ENCODE data around the gene DRC7. TPM values are rescaled to one million over a fixed set of nuclear protein-coding genes. Genes with fewer than 3 reads are reported as not detected.

DRC7 gene
- total RNA-seq, 1 donor from 2014 or later = 0.04 TPM

DNA sequence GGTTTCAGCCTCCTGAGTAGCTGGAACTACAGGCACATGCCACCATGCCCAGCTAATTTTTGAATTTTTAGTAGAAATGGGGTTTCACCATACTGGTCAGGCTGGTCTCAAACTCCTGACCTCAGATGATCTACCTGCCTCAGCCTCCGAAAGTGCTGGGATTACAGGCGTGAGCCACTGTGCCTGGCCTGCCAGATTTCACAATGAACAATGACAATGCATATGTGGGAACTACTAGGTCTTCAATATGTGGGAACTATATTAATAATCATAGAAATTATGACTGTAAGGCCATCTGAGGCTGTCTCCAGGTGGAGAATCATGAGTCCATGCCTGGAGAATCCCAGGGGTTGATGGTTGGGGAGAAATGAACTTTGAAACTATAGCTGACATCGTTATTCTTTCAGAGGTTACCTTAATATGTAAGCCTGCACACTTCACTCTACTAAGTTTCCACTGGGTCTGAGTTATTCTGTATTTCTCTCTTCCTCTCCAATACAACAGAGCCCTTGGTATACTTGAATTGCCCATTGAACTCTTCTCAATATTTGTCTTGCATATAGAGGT lies 7.2 kb upstream of the DRC7 start:
- no peak overlapping the region for H3K4me3 ChIP-seq (ENCODE audit: low read depth, low read length)
- DNase-seq (ENCODE audit: low read depth) = no peak
- H3K27me3 ChIP-seq (ENCODE audit: control insufficient read depth, insufficient read depth, low read length) = peaks cover 11% of the 10 kb centered on the region
- H3K36me3 ChIP-seq (ENCODE audit: control insufficient read depth, insufficient read depth, low read length) = no peaks in the 10 kb centered on the region
- TF ChIP-seq, protein P1, sequence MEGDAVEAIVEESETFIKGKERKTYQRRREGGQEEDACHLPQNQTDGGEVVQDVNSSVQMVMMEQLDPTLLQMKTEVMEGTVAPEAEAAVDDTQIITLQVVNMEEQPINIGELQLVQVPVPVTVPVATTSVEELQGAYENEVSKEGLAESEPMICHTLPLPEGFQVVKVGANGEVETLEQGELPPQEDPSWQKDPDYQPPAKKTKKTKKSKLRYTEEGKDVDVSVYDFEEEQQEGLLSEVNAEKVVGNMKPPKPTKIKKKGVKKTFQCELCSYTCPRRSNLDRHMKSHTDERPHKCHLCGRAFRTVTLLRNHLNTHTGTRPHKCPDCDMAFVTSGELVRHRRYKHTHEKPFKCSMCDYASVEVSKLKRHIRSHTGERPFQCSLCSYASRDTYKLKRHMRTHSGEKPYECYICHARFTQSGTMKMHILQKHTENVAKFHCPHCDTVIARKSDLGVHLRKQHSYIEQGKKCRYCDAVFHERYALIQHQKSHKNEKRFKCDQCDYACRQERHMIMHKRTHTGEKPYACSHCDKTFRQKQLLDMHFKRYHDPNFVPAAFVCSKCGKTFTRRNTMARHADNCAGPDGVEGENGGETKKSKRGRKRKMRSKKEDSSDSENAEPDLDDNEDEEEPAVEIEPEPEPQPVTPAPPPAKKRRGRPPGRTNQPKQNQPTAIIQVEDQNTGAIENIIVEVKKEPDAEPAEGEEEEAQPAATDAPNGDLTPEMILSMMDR (IDR thresholded peaks at IDR 0.05; ENCODE audit: insufficient read depth, low read length, poor library complexity, severe bottlenecking) = no peak

DNA sequence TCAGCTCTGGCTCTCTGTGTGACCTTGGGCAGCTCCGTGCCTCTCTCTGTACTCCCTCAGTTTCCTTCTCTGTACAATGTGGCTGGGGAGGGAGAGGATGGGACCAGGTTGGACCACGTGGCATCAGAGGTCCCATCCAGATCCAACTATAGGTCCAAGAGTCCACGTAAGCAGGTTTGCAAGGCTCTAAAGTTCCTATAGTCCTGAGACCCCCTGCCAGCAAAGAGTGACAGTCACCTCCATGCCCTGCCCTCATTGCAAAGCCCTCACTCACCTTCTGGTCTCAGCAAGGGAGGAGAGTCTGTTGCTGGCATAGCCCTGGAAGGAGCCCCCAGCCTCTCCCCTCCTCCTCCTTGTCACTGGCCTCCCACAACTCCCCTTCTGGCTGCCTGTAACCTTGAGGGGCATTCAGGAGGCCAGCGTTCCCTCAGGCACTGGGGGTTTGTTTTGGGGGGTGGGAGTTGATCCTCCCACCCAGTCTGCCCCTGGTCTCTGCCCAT lies 6.1 kb upstream of the DRC7 start:
- DNase-seq (ENCODE audit: low read depth) = no peak
- Histone ChIP-seq H3K27me3 (ENCODE audit: control insufficient read depth, insufficient read depth, low read length) (peaks cover 11% of the 10 kb centered on the region), H3K36me3 (ENCODE audit: control insufficient read depth, insufficient read depth, low read length) (no peaks in the 10 kb centered on the region), H3K4me3 (ENCODE audit: low read depth, low read length) (no peak overlapping the region)
- TF ChIP-seq, protein P1 (IDR thresholded peaks at IDR 0.05; ENCODE audit: insufficient read depth, low read length, poor library complexity, severe bottlenecking) = no peak

DNA sequence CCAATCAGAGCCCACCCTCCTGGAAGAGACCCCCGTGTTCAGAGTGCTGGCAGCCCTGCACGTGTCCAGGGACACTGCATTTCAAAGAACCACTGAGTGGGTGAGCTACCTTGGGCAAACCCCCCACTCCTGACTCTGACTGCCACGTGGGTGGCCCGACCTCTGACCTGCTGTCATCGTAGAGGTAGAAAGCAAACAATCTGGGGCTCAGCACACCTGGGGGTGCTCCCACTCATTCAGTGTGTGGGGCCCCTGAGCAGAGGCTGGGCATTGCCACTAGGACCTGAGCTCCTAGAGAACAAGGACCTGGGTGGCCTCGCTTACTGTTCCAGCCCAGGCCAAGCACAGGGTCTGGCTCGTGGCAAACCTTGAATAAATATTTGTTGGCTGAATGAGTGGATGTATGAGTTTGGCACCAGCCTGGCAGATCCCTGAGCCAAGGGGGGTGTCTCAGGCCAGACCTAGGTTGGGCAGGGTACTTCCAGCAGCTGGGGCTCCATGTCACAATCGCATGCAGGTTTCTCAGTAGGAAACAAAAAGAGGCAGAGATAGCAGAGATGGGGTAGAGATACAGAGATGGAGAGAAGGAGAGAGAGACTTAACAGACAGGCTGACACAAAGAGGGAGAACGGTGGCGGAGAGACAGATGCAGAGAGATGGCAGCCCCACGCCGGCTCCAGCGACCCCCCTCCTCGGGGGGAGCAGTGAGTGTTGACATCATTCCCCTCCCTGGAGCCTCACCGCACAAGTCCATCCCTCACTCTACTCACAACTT lies 5.4 kb upstream of the DRC7 start:
- DNase-seq (ENCODE audit: low read depth) = no peak
- no peak overlapping the region for H3K4me3 ChIP-seq (ENCODE audit: low read depth, low read length)
- TF ChIP-seq, protein P1 (IDR thresholded peaks at IDR 0.05; ENCODE audit: insufficient read depth, low read length, poor library complexity, severe bottlenecking) = no peak
- peaks cover 11% of the 10 kb centered on the region for H3K27me3 ChIP-seq (ENCODE audit: control insufficient read depth, insufficient read depth, low read length)
- H3K36me3 ChIP-seq (ENCODE audit: control insufficient read depth, insufficient read depth, low read length) = no peaks in the 10 kb centered on the region

DNA sequence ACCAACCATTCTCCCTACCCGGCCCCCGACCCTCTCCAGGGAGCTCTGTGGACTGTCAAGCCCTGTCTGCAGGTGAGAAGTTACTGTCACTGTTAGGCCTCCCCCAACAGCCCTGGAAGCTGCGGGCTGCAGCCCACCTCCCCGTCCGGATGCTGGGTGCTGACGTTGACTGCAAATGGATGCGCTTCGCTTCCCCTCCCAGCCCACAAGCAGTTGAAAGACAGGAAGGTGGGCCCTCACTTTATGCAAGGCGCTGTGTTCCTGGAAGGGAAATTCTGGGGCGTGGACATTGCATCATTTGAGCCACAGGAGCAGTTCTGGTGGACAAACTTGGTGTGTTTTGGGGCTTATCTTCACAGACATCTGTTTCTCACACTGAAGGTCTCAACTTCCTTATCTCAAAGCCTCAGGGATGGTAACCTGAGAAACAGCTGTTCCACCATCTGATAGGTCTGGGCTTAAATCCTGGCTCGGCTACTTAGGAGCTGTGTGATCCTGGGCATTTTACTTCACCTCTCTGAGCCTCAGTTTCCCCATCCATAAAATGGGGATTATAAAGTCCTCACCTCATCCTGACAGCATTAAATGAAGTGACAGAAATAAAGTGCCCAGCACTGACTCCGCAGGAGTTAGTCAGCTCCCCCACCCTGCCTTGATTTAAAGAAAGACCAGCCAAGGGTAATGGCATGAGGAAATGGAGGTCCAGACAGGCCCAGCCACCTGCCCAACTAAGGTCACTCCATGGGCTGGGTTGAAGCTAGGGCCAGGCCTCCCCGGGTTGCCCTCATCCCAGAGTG lies 4.6 kb upstream of the DRC7 start:
- H3K36me3 ChIP-seq (ENCODE audit: control insufficient read depth, insufficient read depth, low read length) = no peaks in the 10 kb centered on the region
- peaks cover 11% of the 10 kb centered on the region for H3K27me3 ChIP-seq (ENCODE audit: control insufficient read depth, insufficient read depth, low read length)
- DNase-seq (ENCODE audit: low read depth) = peak; percentile 19
- H3K4me3 ChIP-seq (ENCODE audit: low read depth, low read length) = no peak overlapping the region
- TF ChIP-seq, protein P1 (IDR thresholded peaks at IDR 0.05; ENCODE audit: insufficient read depth, low read length, poor library complexity, severe bottlenecking) = no peak

DNA sequence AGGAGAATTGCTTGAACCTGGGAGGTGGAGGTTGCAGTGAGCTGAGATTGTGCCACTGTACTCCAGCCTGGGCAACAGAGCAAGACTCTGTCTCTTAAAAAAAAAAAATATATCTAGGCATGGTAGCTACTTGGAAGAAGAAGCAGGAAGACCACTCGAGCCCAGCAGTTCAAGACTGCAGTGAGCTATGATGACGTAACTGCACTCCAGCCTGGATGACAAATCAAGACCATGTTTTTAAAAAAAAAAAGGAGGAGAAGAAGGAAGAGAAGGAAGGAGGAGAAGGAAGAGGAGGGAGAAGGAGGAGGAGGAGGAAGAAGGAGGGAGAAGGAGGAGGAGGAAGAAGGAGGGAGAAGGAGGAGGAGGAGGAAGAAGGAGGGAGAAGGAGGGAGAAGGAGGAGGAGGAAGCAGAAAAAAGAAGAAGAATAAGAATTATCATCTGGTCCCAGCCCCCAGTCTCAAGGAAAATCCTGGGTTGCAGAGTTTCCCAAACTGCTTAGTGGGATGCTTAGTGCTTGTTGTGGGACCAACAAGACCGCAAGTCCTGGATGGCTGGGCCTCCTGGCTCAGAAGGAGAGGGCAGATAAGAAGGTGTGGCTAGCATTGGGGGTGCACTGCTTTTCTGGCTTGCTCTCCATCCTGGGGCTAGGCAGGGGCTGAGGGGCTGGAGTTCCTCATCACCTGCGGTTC lies 3.7 kb upstream of the DRC7 start:
- TF ChIP-seq, protein P1 (IDR thresholded peaks at IDR 0.05; ENCODE audit: insufficient read depth, low read length, poor library complexity, severe bottlenecking) = no peak
- Histone ChIP-seq H3K36me3 (ENCODE audit: control insufficient read depth, insufficient read depth, low read length) (no peaks in the 10 kb centered on the region), H3K27me3 (ENCODE audit: control insufficient read depth, insufficient read depth, low read length) (peaks cover 11% of the 10 kb centered on the region), H3K4me3 (ENCODE audit: low read depth, low read length) (no peak overlapping the region)
- DNase-seq (ENCODE audit: low read depth) = no peak

All from kidney epithelial cell (primary cell).